Endothelial cell of umbilical vein (primary cell): Measurements from ENCODE around the gene ADAP2. TPM values are rescaled to one million over a fixed set of nuclear protein-coding genes. Genes with fewer than 3 reads are reported as not detected.

ENCODE experiments used
- BruUV-seq: library from RNA; stranded (reverse); fragments of 400-500 nt; replicated peaks from 2 replicates; lab custom pipeline; 2021; lab: Mats Ljungman, UMichigan
- CTCF ChIA-PET: fragments of 300-600, 350-600 bp; sonication (Branson Sonifier 250); formaldehyde crosslinking; loops from one replicate; lab custom pipeline; 2021; ENCODE audit warnings: antibody characterized with exemption, inconsistent platforms; lab: Charles Lee
- POLR2A ChIA-PET: fragments of 300-600, 350-600 bp; sonication (Branson Sonifier 250); formaldehyde crosslinking; loops from one replicate; lab custom pipeline; 2021; ENCODE audit warnings: antibody characterized with exemption, inconsistent platforms; lab: Charles Lee
- DNase-seq: peaks from one replicate; pipeline ENCODE4 v3.0.0-alpha.2; 2011; ENCODE audit warnings: low read depth, low spot score
- FAIRE-seq: peaks from 2 replicates; lab custom pipeline; 2011; peaks lifted over from hg19 to GRCh38; lab: Jason Lieb, UNC
- H2AFZ ChIP-seq: 2 replicates; pipeline ENCODE4 v1.6.0; 2012; ENCODE audit warnings: low read depth, low read length, control low read depth, inconsistent platforms
- H3K27ac ChIP-seq: 2 replicates; pipeline ENCODE4 v1.5.1; 2011; ENCODE audit warnings: low read depth, mild to moderate bottlenecking, control low read depth, low read length, moderate library complexity; ENCODE audit not compliant: insufficient read depth
- H3K27me3 ChIP-seq, 2 experiments: 2 replicates each; pipeline versions ENCODE4 v1.6.0 to v1.6.1; 2011; ENCODE audit warnings: low read length in 2 of 2, mixed read lengths in 1 of 2; ENCODE audit not compliant: control insufficient read depth in 2 of 2, insufficient read depth in 2 of 2
- H3K36me3 ChIP-seq, 2 experiments: 2 replicates in 1 of 2; 3 replicates in 1 of 2; pipeline ENCODE4 v1.5.1; 2011; ENCODE audit warnings: low read length in 2 of 2, mild to moderate bottlenecking in 1 of 2, moderate library complexity in 1 of 2; ENCODE audit not compliant: control insufficient read depth in 2 of 2, insufficient read depth in 2 of 2; ENCODE audit errors: extremely low read depth in 1 of 2
- H3K4me1 ChIP-seq: 3 replicates; pipeline ENCODE4 v1.5.1; 2011; ENCODE audit warnings: mild to moderate bottlenecking, low read length; ENCODE audit not compliant: control insufficient read depth, insufficient read depth; ENCODE audit errors: extremely low read depth
- H3K4me2 ChIP-seq: 2 replicates; pipeline ENCODE4 v1.6.1; 2011; ENCODE audit warnings: low read length, control low read depth, mixed read lengths; ENCODE audit not compliant: insufficient read depth
- H3K4me3 ChIP-seq, 3 experiments: fragments of 200-600 bp in 1 of 3; sonication (generic), shearing (Covaris generic) in 1 of 3; replicated peaks in 1 of 3; 2 replicates each; pipeline ENCODE4 v1.5.1; 2011 to 2016; ENCODE audit warnings: control low read depth in 3 of 3, low read length in 3 of 3, mild to moderate bottlenecking in 2 of 3, inconsistent platforms in 1 of 3, low read depth in 1 of 3, moderate library complexity in 1 of 3; ENCODE audit not compliant: insufficient read depth in 1 of 3
- H3K79me2 ChIP-seq: 2 replicates; pipeline ENCODE4 v1.6.0; 2012; ENCODE audit warnings: low read length, inconsistent platforms; ENCODE audit not compliant: control insufficient read depth, insufficient read depth
- H3K9ac ChIP-seq: replicated peaks from 2 replicates; pipeline ENCODE3; 2011; ENCODE audit warnings: low read length, control low read depth; ENCODE audit not compliant: insufficient read depth; ENCODE audit errors: extremely low read depth
- H3K9me1 ChIP-seq: replicated peaks from 3 replicates; pipeline ENCODE4 v1.6.0; 2011; ENCODE audit warnings: mild to moderate bottlenecking, low read length; ENCODE audit not compliant: control insufficient read depth, insufficient read depth; ENCODE audit errors: extremely low read depth
- H3K9me3 ChIP-seq: replicated peaks from 2 replicates; pipeline ENCODE4 v1.5.1; 2012; ENCODE audit warnings: low read length, inconsistent platforms; ENCODE audit not compliant: control insufficient read depth, insufficient read depth
- H4K20me1 ChIP-seq: replicated peaks from 2 replicates; pipeline ENCODE3; 2011; ENCODE audit warnings: mild to moderate bottlenecking, low read length; ENCODE audit not compliant: control insufficient read depth, insufficient read depth; ENCODE audit errors: extremely low read depth
- CTCF ChIP-seq, 2 donors: IDR thresholded peaks; 1 replicate in 1 of 2; 2 replicates in 1 of 2; pipeline ENCODE4 v1.5.1; 2011; ENCODE audit warnings: low read length in 2 of 2, mild to moderate bottlenecking in 2 of 2, moderate library complexity in 2 of 2, control low read depth in 1 of 2, inconsistent platforms in 1 of 2, low read depth in 1 of 2; ENCODE audit not compliant: insufficient read depth in 1 of 2; ENCODE audit errors: extremely low read depth in 1 of 2
- EZH2 ChIP-seq: IDR thresholded peaks from 2 replicates; pipeline ENCODE4 v1.6.1; 2012; ENCODE audit warnings: borderline replicate concordance, low read depth, mild to moderate bottlenecking, moderate library complexity, low read length, inconsistent platforms; ENCODE audit not compliant: severe bottlenecking
- FOS ChIP-seq: IDR thresholded peaks from 2 replicates; pipeline ENCODE4 v1.6.1; 2011; ENCODE audit warnings: mild to moderate bottlenecking, low read length, moderate library complexity, borderline replicate concordance; ENCODE audit not compliant: insufficient read depth
- GATA2 ChIP-seq: IDR thresholded peaks from 2 replicates; pipeline ENCODE4 v1.7.0; 2011; ENCODE audit warnings: low read depth, mild to moderate bottlenecking, moderate library complexity, mixed read lengths, low read length; ENCODE audit not compliant: insufficient read length, insufficient read depth
- JUN ChIP-seq: IDR thresholded peaks from 2 replicates; pipeline ENCODE4 v1.6.1; 2011; ENCODE audit warnings: borderline replicate concordance, low read depth; ENCODE audit not compliant: insufficient read length, insufficient read depth
- MAX ChIP-seq: IDR thresholded peaks from 2 replicates; pipeline ENCODE4 v1.6.1; 2011; ENCODE audit not compliant: insufficient read depth, insufficient read length
- POLR2AphosphoS5 ChIP-seq: IDR thresholded peaks from 2 replicates; pipeline ENCODE4 v1.6.1; 2012; ENCODE audit warnings: low read depth, mild to moderate bottlenecking, control low read depth, low read length, moderate library complexity; ENCODE audit not compliant: insufficient read depth
- dilution Hi-C: fragments of 300-500 bp; cut with MboI; formaldehyde crosslinking; loops from one replicate; pipeline ENCODE4 v1.15.0; 2019; ENCODE audit warnings: low sequenced_read_pairs; ENCODE audit not compliant: extremely low pct_ligation_motif_present
- intact Hi-C: fragments of 100-400 bp; cut with micrococcal nuclease; formaldehyde crosslinking; loops from one replicate; pipeline ENCODE4 v1.10.0; 2022
- polyA plus RNA-seq, 4 experiments: library from polyadenylated mRNA; depleted of rRNA in 3 of 4; stranded (reverse) in 3 of 4; unstranded in 1 of 4; fragments of >200 nt; gene quantifications; 2 replicates each; pipeline versions ENCODE4 v1.2.1 to v1.2.3, GENCODE V29; 2011 to 2012; ENCODE audit warnings: missing spikeins in 1 of 4
- total RNA-seq: library from RNA; stranded (reverse); gene quantifications from 2 replicates; pipeline ENCODE4 v1.2.3, GENCODE V29; 2021

ADAP2 gene
- total and polyA plus RNA-seq, 2 donors (not counting 3 experiments of a cell fraction or from before 2014, with no cell fraction given): 0.28 to 1.0 TPM

DNA sequence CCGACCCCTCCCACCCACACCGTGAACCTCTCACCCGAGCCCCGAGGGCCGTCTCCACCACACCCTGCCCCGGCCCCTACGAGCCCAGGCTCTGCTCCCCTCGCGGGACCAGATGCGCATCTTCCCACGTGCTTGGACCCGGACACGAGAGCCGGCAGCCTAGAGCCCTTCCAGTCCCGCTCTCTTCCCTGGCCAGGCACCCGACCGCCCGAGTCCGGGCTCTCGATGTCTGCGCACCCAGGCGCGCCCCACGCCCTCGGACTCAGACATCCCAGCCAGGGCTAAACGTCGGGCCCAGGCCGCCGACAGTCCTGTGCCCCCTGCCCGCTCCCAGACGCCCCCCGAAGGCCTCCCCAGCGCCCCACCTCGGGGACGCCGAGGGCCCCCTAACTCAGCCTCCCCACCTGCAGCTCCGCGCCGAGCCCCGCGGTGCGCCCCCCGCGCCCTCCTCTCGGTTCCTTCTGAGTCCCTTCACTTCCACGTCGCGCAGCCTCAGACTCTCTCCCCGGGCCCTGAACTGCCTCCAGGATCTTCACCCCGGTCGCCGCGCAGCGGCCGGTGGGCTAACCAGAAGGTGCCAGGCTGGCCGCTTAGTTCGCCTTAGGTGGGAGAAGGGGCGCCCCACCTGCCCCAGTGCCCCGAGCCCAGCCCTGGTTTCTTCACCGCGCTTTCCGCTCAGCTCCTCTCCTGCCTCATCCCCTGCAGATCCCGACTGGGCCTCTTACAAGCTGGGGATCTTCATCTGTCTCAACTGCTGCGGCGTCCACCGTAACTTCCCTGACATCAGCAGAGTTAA is 688 bp downstream of the ADAP2 start:
- CTCF ChIA-PET: interaction anchor here (1.0 to 1.7 kb wide), 2 partner anchors 12 to 48 kb away, joined by 3 to 4 read pairs; partner anchors contain the start of gene RNF135
- dilution Hi-C loops: no loop called here
- no peak for FAIRE-seq

More for the DNA sequence above, 688 bp downstream of the ADAP2 start:
- H3K27me3 ChIP-seq: peaks cover 10 to 20% of the 10 kb centered on the region in 2 experiments
- no peak overlapping the region for H3K9ac ChIP-seq
- H3K36me3 ChIP-seq: no peaks in the 10 kb centered on the region
- no peaks in the 10 kb centered on the region for H4K20me1 ChIP-seq
- H3K79me2 ChIP-seq: no peaks in the 10 kb centered on the region
- DNase-seq: no peak
- intact Hi-C loops: no loop called here
- no peak overlapping the region for H3K27ac ChIP-seq
- peak; percentile 64 for TF ChIP-seq EZH2
- no peak for TF ChIP-seq CTCF (IDR thresholded peaks at IDR 0.05; ENCODE audit: extremely low read depth in 1 of 2, insufficient read depth in 1 of 2, low read depth in 1 of 2, low read length in 2 of 2)
- TF ChIP-seq JUN: no peak
- TF ChIP-seq MAX: no peak
- no peak for TF ChIP-seq POLR2AphosphoS5
- TF ChIP-seq GATA2: no peak
- no peak for TF ChIP-seq FOS
- H2AFZ ChIP-seq: peak overlapping the region; percentile 74
- BruUV-seq: no TSS peak
- H3K4me1 ChIP-seq: peaks cover 19% of the 10 kb centered on the region
- H3K4me3 ChIP-seq: peak overlapping the region in 1 of 3 experiments; percentile 20
- H3K9me1 ChIP-seq: no peaks in the 10 kb centered on the region
- peak overlapping the region; percentile 24 for H3K4me2 ChIP-seq
- POLR2A ChIA-PET: interaction anchor here (0.6 kb wide), 1 partner anchor 17 kb away, joined by 3 read pairs; no protein-coding TSS in a partner anchor
- no peaks in the 10 kb centered on the region for H3K9me3 ChIP-seq
